ENCODE results near the gene THSD7A. TPM values are rescaled to one million over a fixed set of nuclear protein-coding genes. Genes with fewer than 3 reads are reported as not detected.

Gene THSD7A
- total and polyA plus RNA-seq, 9 of the 15 experiments (the other 6 are each of a cell fraction or from before 2014, with no cell fraction given): 0.01 to 0.02 TPM; not detected in 7

- TF ChIP-seq ZNF124 (CRISPR knock-in tag; IDR thresholded peaks at IDR 0.05) (no peak), ZNF518B (CRISPR knock-in tag; IDR thresholded peaks at IDR 0.05) (no peak)
Observed at GRCh38 chr7:11831156-11831735, 752 bp downstream of the THSD7A start (continued).

- Histone ChIP-seq H3K27ac (ENCODE audit: extremely low read depth, low read depth, low read length) (no peak overlapping the region), H2AFZ (ENCODE audit: low read depth, low read length) (no peak overlapping the region), H3K4me3 (no peak overlapping the region), H3K36me3 (ENCODE audit: control insufficient read depth, insufficient read depth, low read length) (no peaks in the 10 kb centered on the region), H3K9ac (ENCODE audit: insufficient read depth in 1 of 2, low read depth in 2 of 2, low read length in 2 of 2) (no peak overlapping the region), H3K9me3 (replicated peaks; ENCODE audit: control insufficient read depth, insufficient read depth, low read depth, low read length) (no peaks in the 10 kb centered on the region), H3K4me2 (ENCODE audit: insufficient read depth, low read length) (no peak overlapping the region), H4K20me1 (replicated peaks; ENCODE audit: control insufficient read depth, insufficient read depth, low read length) (no peaks in the 10 kb centered on the region), H3K4me1 (replicated peaks in 1 of 2; ENCODE audit: control insufficient read depth in 2 of 2, insufficient read depth in 2 of 2, low read length in 2 of 2) (peaks cover 0 to 5% of the 10 kb centered on the region in 2 experiments; a peak in 1 of 5 replicates), H3K27me3 (ENCODE audit: control insufficient read depth in 2 of 2, insufficient read depth in 2 of 2, low read length in 2 of 2) (no peaks in the 10 kb centered on the region), H3K9me1 (ENCODE audit: control insufficient read depth, insufficient read depth, low read length) (no peaks in the 10 kb centered on the region), H3K79me2 (ENCODE audit: control insufficient read depth, insufficient read depth, low read length) (no peaks in the 10 kb centered on the region)
- FAIRE-seq (no peak), ATAC-seq (no peak), DNase-seq (ENCODE audit: extremely low read depth in 1 of 4, low spot score in 3 of 4) (no peak)
- under 1% methylated on average over 7 of the region's 7 CpGs for WGBS (ENCODE audit: insufficient coverage, low coverage, missing lambda C conversion rate)
- intact Hi-C loops (cut with micrococcal nuclease) (loop anchor here (10.0 kb wide), 1 partner anchor 624 kb away; no protein-coding TSS in a partner anchor), in situ Hi-C loops (cut with MboI) (no loop called here)
- CTCF ChIA-PET (ENCODE audit: low intra/inter-chr PET ratio): no interaction called here
- no TSS peak for BruUV-seq (replicated peaks)
- POLR2A ChIA-PET: no interaction called here
- no peak for TF ChIP-seq TCF15 (CRISPR knock-in tag; IDR thresholded peaks at IDR 0.05)
- no peak for TF ChIP-seq FOSL1 (tag; conservative IDR thresholded peaks at IDR 0.05)
- TF ChIP-seq ZNF280A (IDR thresholded peaks at IDR 0.05; ENCODE audit: low read depth, partially characterized antibody): no peak
- TF ChIP-seq CBFA2T2 (conservative IDR thresholded peaks at IDR 0.05): no peak
- no peak for TF ChIP-seq ZNF431 (CRISPR knock-in tag; IDR thresholded peaks at IDR 0.05)
- TF ChIP-seq FOXP4 (CRISPR knock-in tag; IDR thresholded peaks at IDR 0.05; ENCODE audit: borderline replicate concordance): no peak
- no peak for TF ChIP-seq PATZ1 (CRISPR knock-in tag; IDR thresholded peaks at IDR 0.05; ENCODE audit: borderline replicate concordance)
Observed at GRCh38 chr7:11830582-11831155, 1.3 kb downstream of the THSD7A start.
